ENCODE data around the gene MAGI2. TPM values are rescaled to one million over a fixed set of nuclear protein-coding genes. Genes with fewer than 3 reads are reported as not detected.

Gene MAGI2
- total and polyA plus RNA-seq, 2 donors from 2014 or later = 4.4 to 9.0 TPM

DNA sequence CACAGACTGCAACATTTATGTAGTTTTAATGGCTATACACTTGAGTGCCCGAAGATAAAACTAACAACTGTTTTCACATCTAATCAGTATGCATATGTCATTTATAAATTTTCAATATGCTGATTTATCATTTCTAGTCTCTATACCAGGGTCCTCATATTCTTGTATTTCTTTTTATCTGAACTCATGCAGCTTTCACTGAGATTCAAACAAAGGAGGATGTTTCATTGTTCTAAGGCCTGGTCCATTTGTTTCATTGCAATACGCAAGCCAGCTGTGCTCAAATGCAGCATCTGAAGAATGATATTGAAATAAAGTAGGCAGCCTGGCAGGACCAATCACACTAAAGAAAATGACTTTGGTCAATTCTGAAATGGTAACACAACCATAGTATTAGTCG lies 31.7 kb downstream of the MAGI2 start:
- Histone ChIP-seq H3K36me3 (ENCODE audit: control insufficient read depth in 2 of 3, insufficient read depth in 3 of 3, low read length in 3 of 3) (no peaks in the 10 kb centered on the region), H3K4me3 (ENCODE audit: low read length in 3 of 3) (no peak overlapping the region)
- FAIRE-seq = no peak

DNA sequence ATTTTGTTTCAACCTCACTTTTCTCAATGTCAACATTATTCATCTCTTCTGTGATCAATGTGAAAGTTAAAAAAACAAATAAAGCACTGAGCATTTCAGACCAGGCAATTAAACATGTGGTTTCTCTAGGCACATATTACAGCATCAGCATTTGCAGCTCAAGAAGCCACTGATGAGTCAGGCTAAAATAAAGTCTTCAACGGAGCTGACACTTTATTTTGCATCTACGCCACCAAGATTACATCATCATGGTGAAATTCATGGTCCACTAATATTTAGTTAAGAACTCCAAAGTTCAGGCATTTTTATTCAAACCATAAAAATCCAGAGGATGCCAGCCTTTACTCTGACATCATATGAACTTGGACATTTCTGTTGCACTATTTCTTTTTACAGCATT lies 33.0 kb downstream of the MAGI2 start:
- no peak overlapping the region for H3K9ac ChIP-seq (ENCODE audit: low read length in 3 of 3)
- TF ChIP-seq, protein P1, sequence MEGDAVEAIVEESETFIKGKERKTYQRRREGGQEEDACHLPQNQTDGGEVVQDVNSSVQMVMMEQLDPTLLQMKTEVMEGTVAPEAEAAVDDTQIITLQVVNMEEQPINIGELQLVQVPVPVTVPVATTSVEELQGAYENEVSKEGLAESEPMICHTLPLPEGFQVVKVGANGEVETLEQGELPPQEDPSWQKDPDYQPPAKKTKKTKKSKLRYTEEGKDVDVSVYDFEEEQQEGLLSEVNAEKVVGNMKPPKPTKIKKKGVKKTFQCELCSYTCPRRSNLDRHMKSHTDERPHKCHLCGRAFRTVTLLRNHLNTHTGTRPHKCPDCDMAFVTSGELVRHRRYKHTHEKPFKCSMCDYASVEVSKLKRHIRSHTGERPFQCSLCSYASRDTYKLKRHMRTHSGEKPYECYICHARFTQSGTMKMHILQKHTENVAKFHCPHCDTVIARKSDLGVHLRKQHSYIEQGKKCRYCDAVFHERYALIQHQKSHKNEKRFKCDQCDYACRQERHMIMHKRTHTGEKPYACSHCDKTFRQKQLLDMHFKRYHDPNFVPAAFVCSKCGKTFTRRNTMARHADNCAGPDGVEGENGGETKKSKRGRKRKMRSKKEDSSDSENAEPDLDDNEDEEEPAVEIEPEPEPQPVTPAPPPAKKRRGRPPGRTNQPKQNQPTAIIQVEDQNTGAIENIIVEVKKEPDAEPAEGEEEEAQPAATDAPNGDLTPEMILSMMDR (IDR thresholded peaks at IDR 0.05; ENCODE audit: borderline replicate concordance, extremely low read depth, insufficient read depth) = no peak
- H3K27me3 ChIP-seq (ENCODE audit: control insufficient read depth, insufficient read depth, low read length) = no peaks in the 10 kb centered on the region
- intact Hi-C loops (cut with DNase I) = no loop called here
- H3K9me3 ChIP-seq (ENCODE audit: control insufficient read depth in 2 of 3, insufficient read depth in 1 of 3, low read length in 3 of 3) = no peaks in the 10 kb centered on the region
- H3K4me3 ChIP-seq (ENCODE audit: low read length in 3 of 3) = no peak overlapping the region
- no peaks in the 10 kb centered on the region for H3K36me3 ChIP-seq (ENCODE audit: control insufficient read depth in 2 of 3, insufficient read depth in 3 of 3, low read length in 3 of 3)
- FAIRE-seq (peak; percentile 15), DNase-seq (peak in 1 of 5 donors; percentile 4)
- H3K27ac ChIP-seq (ENCODE audit: low read depth in 2 of 2, low read length in 2 of 2) = no peak overlapping the region
- no peaks in the 10 kb centered on the region for H3K4me1 ChIP-seq (ENCODE audit: control insufficient read depth in 2 of 3, insufficient read depth in 2 of 3, low read depth in 1 of 3, low read length in 3 of 3)

More for the DNA sequence above, 31.7 kb downstream of the MAGI2 start:
- Histone ChIP-seq H3K9me3 (ENCODE audit: control insufficient read depth in 2 of 3, insufficient read depth in 1 of 3, low read length in 3 of 3) (no peaks in the 10 kb centered on the region), H3K27me3 (ENCODE audit: control insufficient read depth, insufficient read depth, low read length) (no peaks in the 10 kb centered on the region), H3K9ac (ENCODE audit: low read length in 3 of 3) (no peak overlapping the region), H3K27ac (ENCODE audit: low read depth in 2 of 2, low read length in 2 of 2) (no peak overlapping the region), H3K4me1 (ENCODE audit: control insufficient read depth in 2 of 3, insufficient read depth in 2 of 3, low read depth in 1 of 3, low read length in 3 of 3) (no peaks in the 10 kb centered on the region)
- intact Hi-C loops (cut with DNase I) = no loop called here
- peak in 1 of 5 donors; percentile 2 for DNase-seq
- TF ChIP-seq, protein P1 (IDR thresholded peaks at IDR 0.05; ENCODE audit: borderline replicate concordance, extremely low read depth, insufficient read depth) = no peak

DNA sequence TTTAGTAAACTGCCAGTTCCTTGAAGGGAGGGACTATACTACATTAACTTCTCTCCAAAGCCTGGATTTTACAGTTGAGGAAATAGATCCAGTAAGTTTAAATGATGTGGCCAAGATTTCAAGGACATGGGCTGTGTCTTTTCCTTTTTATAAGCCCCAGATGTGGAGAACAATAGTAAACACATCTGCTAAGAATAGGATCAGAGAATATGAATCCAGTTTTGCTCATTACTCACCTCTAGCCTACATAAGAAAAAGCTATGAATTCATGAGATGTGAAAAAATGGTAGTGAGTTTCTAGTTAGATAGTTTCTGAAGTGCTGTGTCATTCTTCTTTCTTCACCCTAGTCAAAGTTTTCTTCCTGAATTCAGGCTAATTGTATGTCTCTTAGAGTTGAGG lies 38.6 kb downstream of the MAGI2 start:
- Histone ChIP-seq H3K27me3 (ENCODE audit: control insufficient read depth, insufficient read depth, low read length) (no peaks in the 10 kb centered on the region), H3K27ac (ENCODE audit: low read depth in 2 of 2, low read length in 2 of 2) (no peak overlapping the region), H3K4me1 (ENCODE audit: control insufficient read depth in 2 of 3, insufficient read depth in 2 of 3, low read depth in 1 of 3, low read length in 3 of 3) (no peaks in the 10 kb centered on the region), H3K4me3 (ENCODE audit: low read length in 3 of 3) (no peak overlapping the region), H3K36me3 (ENCODE audit: control insufficient read depth in 2 of 3, insufficient read depth in 3 of 3, low read length in 3 of 3) (no peaks in the 10 kb centered on the region), H3K9ac (ENCODE audit: low read length in 3 of 3) (no peak overlapping the region), H3K9me3 (ENCODE audit: control insufficient read depth in 2 of 3, insufficient read depth in 1 of 3, low read length in 3 of 3) (no peaks in the 10 kb centered on the region)
- FAIRE-seq = no peak
- TF ChIP-seq, protein P1 (IDR thresholded peaks at IDR 0.05; ENCODE audit: borderline replicate concordance, extremely low read depth, insufficient read depth) = no peak
- intact Hi-C loops (cut with DNase I) = no loop called here
- DNase-seq = no peak

DNA sequence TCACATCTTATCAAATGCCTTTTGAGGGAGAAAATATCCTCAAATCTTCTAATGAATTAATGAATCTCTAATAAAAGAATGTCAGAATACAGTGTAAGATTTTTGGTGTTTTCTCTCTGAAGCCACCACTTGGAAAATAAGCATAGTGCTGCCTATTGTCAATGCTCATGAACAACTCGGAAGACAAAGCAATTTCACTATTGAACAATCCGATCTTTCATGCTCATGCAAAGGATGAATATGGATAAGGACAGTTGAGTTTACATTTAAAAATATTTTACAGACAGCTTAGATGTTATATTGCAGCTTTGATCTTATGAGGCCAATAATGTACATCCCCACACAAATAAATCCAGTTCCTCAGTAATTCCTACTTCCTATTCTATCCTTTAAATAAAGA lies 40.6 kb downstream of the MAGI2 start:
- H3K4me3 ChIP-seq (ENCODE audit: low read length in 3 of 3) = no peak overlapping the region
- H3K36me3 ChIP-seq (ENCODE audit: control insufficient read depth in 2 of 3, insufficient read depth in 3 of 3, low read length in 3 of 3) = no peaks in the 10 kb centered on the region
- H3K9me3 ChIP-seq (ENCODE audit: control insufficient read depth in 2 of 3, insufficient read depth in 1 of 3, low read length in 3 of 3) = no peaks in the 10 kb centered on the region
- TF ChIP-seq, protein P1 (IDR thresholded peaks at IDR 0.05; ENCODE audit: borderline replicate concordance, extremely low read depth, insufficient read depth) = no peak
- H3K4me1 ChIP-seq (ENCODE audit: control insufficient read depth in 2 of 3, insufficient read depth in 2 of 3, low read depth in 1 of 3, low read length in 3 of 3) = no peaks in the 10 kb centered on the region
- no peak overlapping the region for H3K27ac ChIP-seq (ENCODE audit: low read depth in 2 of 2, low read length in 2 of 2)
- FAIRE-seq = no peak
- H3K9ac ChIP-seq (ENCODE audit: low read length in 3 of 3) = no peak overlapping the region
- intact Hi-C loops (cut with DNase I) = no loop called here
- no peak for DNase-seq
- H3K27me3 ChIP-seq (ENCODE audit: control insufficient read depth, insufficient read depth, low read length) = no peaks in the 10 kb centered on the region
